H1 (cell line): Measurements from ENCODE around the gene DNMT1. TPM values are rescaled to one million over a fixed set of nuclear protein-coding genes. Genes with fewer than 3 reads are reported as not detected.

Experiments
- CTCF ChIA-PET: fragments of 300-600 bp; sonication (Branson Sonifier 250); formaldehyde crosslinking; loops from one replicate; lab custom pipeline; 2021; ENCODE audit not compliant: partially characterized antibody; lab: Charles Lee
- POLR2A ChIA-PET: fragments of 300-600 bp; sonication (Branson Sonifier 250); formaldehyde crosslinking; loops from one replicate; lab custom pipeline; 2021; ENCODE audit warnings: inconsistent platforms; ENCODE audit not compliant: partially characterized antibody; lab: Charles Lee
- DNase-seq, 2 experiments: peaks; one replicate each; pipeline versions ENCODE4 v3.0.0 to v3.0.0-alpha.2; 2010 to 2022; ENCODE audit warnings: low spot score in 2 of 2, low read depth in 1 of 2, mixed read lengths in 1 of 2
- FAIRE-seq: peaks from 2 replicates; lab custom pipeline; 2011; peaks lifted over from hg19 to GRCh38; lab: Jason Lieb, UNC
- H2AFZ ChIP-seq: 2 replicates; pipeline ENCODE4 v1.8.1; 2012; ENCODE audit warnings: low read length, inconsistent platforms
- H2AK5ac ChIP-seq: 2 replicates; pipeline ENCODE4 v1.6.1; 2013; ENCODE audit warnings: low read depth, low read length
- H2BK120ac ChIP-seq: replicated peaks from 2 replicates; pipeline ENCODE3; 2013; ENCODE audit warnings: low read depth, low read length, inconsistent platforms
- H2BK12ac ChIP-seq: 2 replicates; pipeline ENCODE4 v1.6.1; 2013; ENCODE audit warnings: low read depth, low read length
- H2BK15ac ChIP-seq: 2 replicates; pipeline ENCODE4 v1.6.1; 2013; ENCODE audit warnings: low read length
- H2BK20ac ChIP-seq: 2 replicates; pipeline ENCODE4 v1.6.1; 2013; ENCODE audit warnings: low read length
- H2BK5ac ChIP-seq: 2 replicates; pipeline ENCODE4 v1.6.1; 2013; ENCODE audit warnings: low read depth, low read length
- H3K14ac ChIP-seq: 2 replicates; pipeline ENCODE4 v1.6.1; 2013; ENCODE audit warnings: inconsistent platforms; ENCODE audit not compliant: insufficient read length
- H3K18ac ChIP-seq: 2 replicates; pipeline ENCODE4 v1.6.1; 2013; ENCODE audit warnings: low read length; ENCODE audit errors: extremely low read depth
- H3K23ac ChIP-seq: 2 replicates; pipeline ENCODE4 v1.6.1; 2013; ENCODE audit warnings: inconsistent platforms; ENCODE audit not compliant: insufficient read length
- H3K23me2 ChIP-seq: 2 replicates; pipeline ENCODE4 v1.6.1; 2013; ENCODE audit warnings: low read depth, low read length
- H3K27ac ChIP-seq: 2 replicates; pipeline ENCODE4 v1.6.1; 2011; ENCODE audit warnings: low read depth, low read length, inconsistent platforms
- H3K27me3 ChIP-seq, 4 experiments: replicated peaks in 1 of 4; 1 replicate in 1 of 4; 2 replicates in 3 of 4; pipeline versions ENCODE4 v1.6.1 to v1.8.1; 2011 to 2013; ENCODE audit warnings: low read length in 3 of 4, mild to moderate bottlenecking in 3 of 4, inconsistent platforms in 2 of 4, mixed read lengths in 2 of 4, moderate library complexity in 1 of 4; ENCODE audit not compliant: control insufficient read depth in 3 of 4, insufficient read depth in 3 of 4; ENCODE audit errors: extremely low read depth in 1 of 4
- H3K36me3 ChIP-seq, 4 experiments: 2 replicates each; pipeline versions ENCODE4 v1.6.1 to v1.8.1; 2011 to 2013; ENCODE audit warnings: mild to moderate bottlenecking in 4 of 4, low read length in 3 of 4, moderate library complexity in 2 of 4, control low read depth in 1 of 4, inconsistent platforms in 1 of 4; ENCODE audit not compliant: insufficient read depth in 4 of 4, control insufficient read depth in 2 of 4
- H3K4ac ChIP-seq: replicated peaks from 2 replicates; pipeline ENCODE3; 2013; ENCODE audit warnings: low read length, low read depth, mixed read lengths, inconsistent platforms; ENCODE audit not compliant: insufficient read length
- H3K4me1 ChIP-seq, 4 experiments: replicated peaks in 1 of 4; 1 replicate in 1 of 4; 2 replicates in 3 of 4; pipeline versions ENCODE4 v1.6.1 to v1.8.1; 2011 to 2013; ENCODE audit warnings: low read length in 3 of 4, inconsistent platforms in 2 of 4, mixed read lengths in 1 of 4; ENCODE audit not compliant: insufficient read depth in 4 of 4, control insufficient read depth in 3 of 4
- H3K4me2 ChIP-seq, 2 experiments: 2 replicates each; pipeline versions ENCODE4 v1.6.1 to v1.8.1; 2011 to 2013; ENCODE audit warnings: low read depth in 2 of 2, low read length in 2 of 2, control low read depth in 1 of 2, inconsistent platforms in 1 of 2, mild to moderate bottlenecking in 1 of 2; ENCODE audit not compliant: insufficient read depth in 1 of 2
- H3K4me3 ChIP-seq, 4 experiments: fragments of 200-600, 300-600 bp in 1 of 4; sonication (generic), shearing (Covaris generic), sonication (Bioruptor Twin) in 1 of 4; 2 replicates each; pipeline versions ENCODE4 v1.5.1 to v1.8.1; 2011 to 2016; ENCODE audit warnings: low read length in 4 of 4, low read depth in 3 of 4, control low read depth in 2 of 4, inconsistent platforms in 2 of 4, mild to moderate bottlenecking in 2 of 4, mixed read lengths in 1 of 4, moderate library complexity in 1 of 4; ENCODE audit not compliant: insufficient read depth in 2 of 4; ENCODE audit errors: extremely low read depth in 1 of 4
- H3K56ac ChIP-seq: replicated peaks from 2 replicates; pipeline ENCODE3; 2013; ENCODE audit warnings: low read depth, mild to moderate bottlenecking, mixed read lengths, low read length, inconsistent platforms; ENCODE audit not compliant: insufficient read length
- H3K79me1 ChIP-seq: 2 replicates; pipeline ENCODE4 v1.6.1; 2013; ENCODE audit warnings: low read depth, low read length, control low read depth
- H3K79me2 ChIP-seq, 2 experiments: 2 replicates each; pipeline versions ENCODE4 v1.6.1 to v1.8.1; 2012 to 2013; ENCODE audit warnings: low read length in 2 of 2, mild to moderate bottlenecking in 2 of 2, inconsistent platforms in 1 of 2; ENCODE audit not compliant: insufficient read depth in 2 of 2, control insufficient read depth in 1 of 2
- H3K9ac ChIP-seq, 4 experiments: replicated peaks in 1 of 4; 1 replicate in 1 of 4; 2 replicates in 3 of 4; pipeline versions ENCODE4 v1.6.1 to v1.8.1; 2011 to 2013; ENCODE audit warnings: low read depth in 3 of 4, low read length in 3 of 4, control low read depth in 2 of 4, mild to moderate bottlenecking in 2 of 4, moderate library complexity in 2 of 4, inconsistent platforms in 1 of 4; ENCODE audit errors: extremely low read depth in 1 of 4
- H3K9me3 ChIP-seq, 2 experiments: 2 replicates each; pipeline versions ENCODE4 v1.6.1 to v1.8.1; 2012 to 2013; ENCODE audit warnings: mild to moderate bottlenecking in 2 of 2, moderate library complexity in 2 of 2, control low read depth in 1 of 2, inconsistent platforms in 1 of 2, low read depth in 1 of 2, low read length in 1 of 2, mixed read lengths in 1 of 2; ENCODE audit not compliant: insufficient read depth in 2 of 2
- H4K20me1 ChIP-seq, 2 experiments: replicated peaks in 1 of 2; 2 replicates each; pipeline versions ENCODE3 to v1.8.1; 2011 to 2013; ENCODE audit warnings: inconsistent platforms in 2 of 2, low read length in 2 of 2, mild to moderate bottlenecking in 1 of 2; ENCODE audit not compliant: insufficient read depth in 2 of 2, control insufficient read depth in 1 of 2
- H4K5ac ChIP-seq: 2 replicates; pipeline ENCODE4 v1.6.1; 2013; ENCODE audit warnings: low read length, low read depth, mixed read lengths, inconsistent platforms; ENCODE audit not compliant: insufficient read length
- H4K8ac ChIP-seq: 2 replicates; pipeline ENCODE4 v1.8.0; 2013; ENCODE audit warnings: mild to moderate bottlenecking, moderate library complexity, low read length, inconsistent platforms; ENCODE audit not compliant: insufficient read depth; ENCODE audit errors: extremely low read depth
- H4K91ac ChIP-seq: replicated peaks from 2 replicates; pipeline ENCODE3; 2013; ENCODE audit warnings: low read length, mixed read lengths, inconsistent platforms; ENCODE audit not compliant: insufficient read length
- POLR2A ChIP-seq, 2 experiments: IDR thresholded peaks; 1 replicate in 1 of 2; 2 replicates in 1 of 2; pipeline ENCODE4 v1.6.1; 2011; ENCODE audit warnings: low read depth in 2 of 2, low read length in 2 of 2, mild to moderate bottlenecking in 2 of 2; ENCODE audit errors: control extremely low read depth in 1 of 2
- POLR2AphosphoS5 ChIP-seq: IDR thresholded peaks from 2 replicates; pipeline ENCODE4 v1.6.1; 2011; ENCODE audit warnings: low read depth, low read length
- WGBS, 2 experiments: shearing (Covaris generic) in 1 of 2; methylation state at CpG; one replicate each; pipeline versions ENCODE4 v1.1.6 to v1.1.7; 2013 to 2015; ENCODE audit warnings: low lambda C conversion rate in 2 of 2, mixed read lengths in 2 of 2, inconsistent platforms in 1 of 2, low coverage in 1 of 2, missing lambda C conversion rate in 1 of 2; ENCODE audit not compliant: insufficient replicate concordance in 2 of 2, insufficient coverage in 1 of 2, insufficient read length in 1 of 2; ENCODE audit errors: extremely low coverage in 1 of 2, missing lambda C conversion rate in 1 of 2; 5-methylcytosine and 5-hydroxymethylcytosine counted together
- polyA plus RNA-seq, 7 experiments: library from polyadenylated mRNA; depleted of rRNA in 3 of 7; stranded (reverse) in 5 of 7; unstranded in 2 of 7; fragments of >200 nt in 5 of 7; fragments of 200-250 nt in 2 of 7; gene quantifications; 1 replicate in 5 of 7; 2 replicates in 1 of 7; 4 replicates in 1 of 7; pipeline versions ENCODE4 v1.2.1 to v1.2.3, GENCODE V29; 2011 to 2013; ENCODE audit warnings: missing spikeins in 2 of 7, mixed read lengths in 2 of 7
- total RNA-seq: library from RNA; stranded (reverse); fragmentation: NEBNext Ultra II Directional; extraction: Animal tissue kit (Norgen Biotek cat#: 25700); gene quantifications from 2 replicates; pipeline ENCODE4 v1.2.1, GENCODE V29; 2021

The DNMT1 gene
- total and polyA plus RNA-seq, 2 of the 8 experiments (the other 6 are each of a cell fraction or from before 2014, with no cell fraction given): 101 to 210 TPM

- Histone ChIP-seq H3K4me3 (no peak overlapping the region), H2AFZ (no peak overlapping the region), H2BK20ac (no peak overlapping the region), H4K91ac (no peak overlapping the region), H3K79me1 (peaks cover 8% of the 10 kb centered on the region; the same call in 1 of the 2 replicates), H2BK120ac (no peak overlapping the region), H3K18ac (no peak overlapping the region), H3K4me1 (peaks cover 0 to 4% (median 3%) of the 10 kb centered on the region in 4 experiments; a peak in 5 of 7 replicates), H3K14ac (no peak overlapping the region), H2BK12ac (no peak overlapping the region), H3K27me3 (no peaks in the 10 kb centered on the region), H3K23ac (no peak overlapping the region), H4K20me1 (peaks cover 8 to 27% of the 10 kb centered on the region in 2 experiments), H3K9me3 (no peaks in the 10 kb centered on the region), H3K23me2 (0 out of 2 replicates have a peak, but pooled peaks cover 4% of the 10 kb centered on the region), H3K36me3 (peaks cover 28 to 52% (median 37%) of the 10 kb centered on the region in 4 experiments), H3K79me2 (peaks cover 6 to 25% of the 10 kb centered on the region in 2 experiments; a peak in 3 of 4 replicates), H4K8ac (no peak overlapping the region; the same call in 1 of the 2 replicates), H4K5ac (no peak overlapping the region), H3K4me2 (no peak overlapping the region), H2BK5ac (no peak overlapping the region), H2AK5ac (no peak overlapping the region), H2BK15ac (no peak overlapping the region), H3K9ac (no peak overlapping the region), H3K56ac (no peak overlapping the region), H3K4ac (no peak overlapping the region), H3K27ac (no peak overlapping the region)
- FAIRE-seq (no peak), DNase-seq (no peak)
- POLR2A ChIA-PET: interaction anchor here (0.6 to 16.9 kb wide), 11 partner anchors 16 to 287 kb away, joined by 3 to 412 read pairs (median 4); partner anchors contain the start of genes EIF3G, P2RY11 and UBL5
- CTCF ChIA-PET: interaction anchor here (0.6 to 5.0 kb wide), 6 partner anchors 9 to 178 kb away, joined by 3 to 42 read pairs (median 3); partner anchors contain the start of gene EIF3G
- WGBS, 2 experiments: 95% methylated on average over 11 of the region's 14 CpGs; no CpG with 5 or more reads in 1 of the 2 experiments
- TF ChIP-seq POLR2A (IDR thresholded peaks at IDR 0.05; ENCODE audit: control extremely low read depth in 1 of 2, low read depth in 2 of 2, low read length in 2 of 2) (peak in 1 of 2 experiments; percentile 19; a peak in 1 of 3 replicates), POLR2AphosphoS5 (0 out of 2 replicates have a peak, but pooled peaks have one; percentile 30)
Observed at GRCh38 chr19:10109528-10109927, 85.2 kb downstream of the DNMT1 start.
